ENCODE results near the gene UVRAG.

The UVRAG gene

GRCh38 chr11:75996523-75997442 lies 181.8 kb downstream of the UVRAG start:
- no peak for DNase-seq (ENCODE audit: low read depth in 1 of 2, low spot score in 1 of 2)

GRCh38 chr11:76004400-76004799 lies 189.4 kb downstream of the UVRAG start:
- no peak for DNase-seq (ENCODE audit: low read depth in 1 of 2, low spot score in 1 of 2)

GRCh38 chr11:76005756-76006155 lies 190.7 kb downstream of the UVRAG start:
- no peak for DNase-seq (ENCODE audit: low read depth in 1 of 2, low spot score in 1 of 2)

- DNase-seq (ENCODE audit: low read depth in 1 of 2, low spot score in 1 of 2): no peak
Measured at GRCh38 chr11:76007166-76007565, 192.2 kb downstream of the UVRAG start.

GRCh38 chr11:76008474-76008873 lies 193.5 kb downstream of the UVRAG start:
- no peak for DNase-seq (ENCODE audit: low read depth in 1 of 2, low spot score in 1 of 2)

- no peak for DNase-seq (ENCODE audit: low read depth in 1 of 2, low spot score in 1 of 2)
Measured at GRCh38 chr11:76010051-76010450, 195.0 kb downstream of the UVRAG start.

GRCh38 chr11:76013526-76013925 lies 198.5 kb downstream of the UVRAG start:
- DNase-seq (ENCODE audit: low read depth in 1 of 2, low spot score in 1 of 2): no peak

- no peak for DNase-seq (ENCODE audit: low read depth in 1 of 2, low spot score in 1 of 2)
Measured at GRCh38 chr11:76023236-76024068, 208.4 kb downstream of the UVRAG start.

- DNase-seq (ENCODE audit: low read depth in 1 of 2, low spot score in 1 of 2): no peak
Measured at GRCh38 chr11:76025068-76025467, 210.1 kb downstream of the UVRAG start.

GRCh38 chr11:76025817-76026216 lies 210.8 kb downstream of the UVRAG start:
- no peak for DNase-seq (ENCODE audit: low read depth in 1 of 2, low spot score in 1 of 2)

- DNase-seq (ENCODE audit: low read depth in 1 of 2, low spot score in 1 of 2): no peak
Measured at GRCh38 chr11:76026281-76026680, 211.3 kb downstream of the UVRAG start.

- no peak for DNase-seq (ENCODE audit: low read depth in 1 of 2, low spot score in 1 of 2)
Measured at GRCh38 chr11:76026862-76027261, 211.9 kb downstream of the UVRAG start.

- no peak for DNase-seq (ENCODE audit: low read depth in 1 of 2, low spot score in 1 of 2)
Measured at GRCh38 chr11:76030286-76030685, 215.3 kb downstream of the UVRAG start.

GRCh38 chr11:76030968-76031590 lies 216.1 kb downstream of the UVRAG start:
- DNase-seq (ENCODE audit: low read depth in 1 of 2, low spot score in 1 of 2): no peak

GRCh38 chr11:76033699-76034098 lies 218.7 kb downstream of the UVRAG start:
- DNase-seq (ENCODE audit: low read depth in 1 of 2, low spot score in 1 of 2): no peak

- no peak for DNase-seq (ENCODE audit: low read depth in 1 of 2, low spot score in 1 of 2)
Measured at GRCh38 chr11:76035020-76035419, 220.0 kb downstream of the UVRAG start.

GRCh38 chr11:76038608-76039007 lies 223.6 kb downstream of the UVRAG start:
- DNase-seq (ENCODE audit: low read depth in 1 of 2, low spot score in 1 of 2): no peak

GRCh38 chr11:76041208-76041607 lies 226.2 kb downstream of the UVRAG start:
- DNase-seq (ENCODE audit: low read depth in 1 of 2, low spot score in 1 of 2): no peak

- no peak for DNase-seq (ENCODE audit: low read depth in 1 of 2, low spot score in 1 of 2)
Measured at GRCh38 chr11:76044750-76045320, 229.8 kb downstream of the UVRAG start.

GRCh38 chr11:76047231-76047630 lies 232.2 kb downstream of the UVRAG start:
- DNase-seq (ENCODE audit: low read depth in 1 of 2, low spot score in 1 of 2): no peak

GRCh38 chr11:76047766-76048165 lies 232.8 kb downstream of the UVRAG start:
- no peak for DNase-seq (ENCODE audit: low read depth in 1 of 2, low spot score in 1 of 2)
